HEK293T (cell line): ENCODE measurements around the gene NXNL2.
A peak's percentile ranks its signal among the peaks of the same experiment; 100 is the strongest.

ENCODE experiments used
- CTCF ChIA-PET: fragments of 350-600 bp; formaldehyde crosslinking; extraction: SDS; loops from one replicate; lab custom pipeline; 2021; ENCODE audit warnings: antibody characterized with exemption, inconsistent platforms; lab: Yijun Ruan, JAX
- POLR2A ChIA-PET: fragments of 350-600 bp; formaldehyde crosslinking; extraction: SDS; loops from one replicate; lab custom pipeline; 2020; ENCODE audit warnings: antibody characterized with exemption, inconsistent platforms; lab: Yijun Ruan, JAX
- DNase-seq: peaks from one replicate; pipeline ENCODE4 v3.0.0; 2012; ENCODE audit warnings: mixed read lengths; ENCODE audit errors: extremely low spot score
- ARNT ChIP-seq: fragments of 450-650 bp; IDR thresholded peaks from 2 replicates; pipeline ENCODE4 v1.6.1; 2017; ENCODE audit warnings: mild to moderate bottlenecking
- BHLHE40 ChIP-seq: fragments of 450-650 bp; IDR thresholded peaks from 2 replicates; pipeline ENCODE4 v1.6.1; 2016; ENCODE audit warnings: mild to moderate bottlenecking, moderate library complexity, borderline replicate concordance
- CTBP1 ChIP-seq: fragments of 450-650 bp; IDR thresholded peaks from 2 replicates; pipeline ENCODE4 v1.6.1; 2016; ENCODE audit warnings: borderline replicate concordance
- ELF4 ChIP-seq: fragments of 450-650 bp; IDR thresholded peaks from 2 replicates; pipeline ENCODE4 v1.6.1; 2017; ENCODE audit warnings: antibody characterized with exemption
- FOXA1 ChIP-seq: fragments of 450-650 bp; IDR thresholded peaks from 2 replicates; pipeline ENCODE4 v1.6.1; 2016; ENCODE audit warnings: mild to moderate bottlenecking
- FOXK2 ChIP-seq: fragments of 450-650 bp; IDR thresholded peaks from 2 replicates; pipeline ENCODE4 v1.6.1; 2016; ENCODE audit warnings: mild to moderate bottlenecking
- FOXM1 ChIP-seq: fragments of 450-650 bp; IDR thresholded peaks from 2 replicates; pipeline ENCODE4 v1.6.1; 2017; ENCODE audit warnings: mild to moderate bottlenecking, borderline replicate concordance
- HDGF ChIP-seq: fragments of 450-650 bp; IDR thresholded peaks from 2 replicates; pipeline ENCODE4 v1.6.1; 2017; ENCODE audit warnings: antibody characterized with exemption, borderline replicate concordance
- L3MBTL2 ChIP-seq: fragments of 450-650 bp; conservative IDR thresholded peaks from 2 replicates; pipeline ENCODE4 v1.6.1; 2016; ENCODE audit warnings: mild to moderate bottlenecking
- LEF1 ChIP-seq: fragments of 450-650 bp; IDR thresholded peaks from 2 replicates; pipeline ENCODE4 v1.6.1; 2017; ENCODE audit warnings: mild to moderate bottlenecking, borderline replicate concordance
- NFRKB ChIP-seq: fragments of 450-650 bp; IDR thresholded peaks from 2 replicates; pipeline ENCODE4 v1.6.1; 2016; ENCODE audit warnings: mild to moderate bottlenecking, moderate library complexity
- SP1 ChIP-seq: fragments of 450-650 bp; IDR thresholded peaks from 2 replicates; pipeline ENCODE4 v1.6.1; 2017
- SUZ12 ChIP-seq: fragments of 450-650 bp; IDR thresholded peaks from 2 replicates; pipeline ENCODE4 v1.6.1; 2016; ENCODE audit warnings: mild to moderate bottlenecking
- TARDBP ChIP-seq: fragments of 450-650 bp; IDR thresholded peaks from 2 replicates; pipeline ENCODE4 v1.6.1; 2016
- ZNF384 ChIP-seq: fragments of 450-650 bp; IDR thresholded peaks from 2 replicates; pipeline ENCODE4 v1.6.1; 2016
- TF ChIP-seq, protein P1 (sequence below): fragments of 450-650 bp; IDR thresholded peaks from 2 replicates; pipeline ENCODE4 v1.6.1; 2016

Gene NXNL2

GRCh38 chr9:88571419-88571818 is 36.4 kb downstream of the NXNL2 start:
- DNase-seq, result no peak
- ChIA-PET CTCF (no interaction called here), POLR2A (no interaction called here)
- no peak for TF ChIP-seq NFRKB

DNA sequence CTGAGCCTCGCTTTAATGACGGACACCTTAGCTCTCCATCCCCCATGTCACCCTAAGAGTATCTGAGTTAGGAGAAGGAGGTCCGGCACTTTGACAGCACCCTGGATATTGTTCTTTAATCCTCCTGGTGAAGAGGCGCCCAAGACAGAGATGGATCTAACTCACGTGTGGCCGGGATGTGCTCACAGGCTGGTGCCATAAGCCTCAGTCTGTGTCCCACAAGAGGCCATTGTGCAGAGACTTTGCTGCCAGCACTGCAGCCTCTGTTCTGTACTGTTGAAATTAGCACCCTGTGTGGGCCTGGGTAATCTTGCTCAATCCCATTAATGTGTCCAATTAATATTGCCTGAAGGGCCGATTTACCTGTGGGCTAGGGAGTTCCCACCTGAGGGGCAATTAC is 37.7 kb downstream of the NXNL2 start:
- CTCF ChIA-PET, result no interaction called here
- TF ChIP-seq HDGF (no peak), FOXK2 (no peak), SP1 (no peak), FOXM1 (no peak), CTBP1 (no peak), SUZ12 (no peak), FOXA1 (no peak), ELF4 (no peak), L3MBTL2 (no peak)
- no peak for DNase-seq
- POLR2A ChIA-PET, result no interaction called here

DNA sequence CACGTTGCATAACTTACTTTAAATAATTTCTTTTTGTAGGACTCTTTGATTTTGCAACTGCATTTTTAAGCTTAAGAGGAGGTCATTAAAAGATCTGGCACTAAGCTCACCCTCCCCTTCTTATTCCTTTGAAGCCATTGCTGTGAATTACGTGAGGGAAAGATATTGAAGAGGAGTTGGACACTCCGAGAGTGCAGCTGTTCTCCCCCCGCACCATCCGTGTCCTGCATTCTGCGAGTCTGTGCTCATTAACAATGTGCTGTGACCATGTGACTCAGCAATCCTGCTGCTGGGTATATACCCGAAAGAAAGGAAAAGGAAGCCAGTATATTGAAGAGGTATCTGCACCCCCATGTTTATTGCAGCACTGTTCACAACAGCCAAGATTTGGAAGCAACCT is 40.0 kb downstream of the NXNL2 start:
- TF ChIP-seq ZNF384 (no peak), FOXK2 (no peak)
- DNase-seq, result no peak
- ChIA-PET POLR2A (no interaction called here), CTCF (no interaction called here)

GRCh38 chr9:88577256-88578120 is 42.5 kb downstream of the NXNL2 start:
- CTCF ChIA-PET, result no interaction called here
- DNase-seq, result no peak
- POLR2A ChIA-PET, result no interaction called here
- no peak for TF ChIP-seq FOXK2
- TF ChIP-seq, protein P1, sequence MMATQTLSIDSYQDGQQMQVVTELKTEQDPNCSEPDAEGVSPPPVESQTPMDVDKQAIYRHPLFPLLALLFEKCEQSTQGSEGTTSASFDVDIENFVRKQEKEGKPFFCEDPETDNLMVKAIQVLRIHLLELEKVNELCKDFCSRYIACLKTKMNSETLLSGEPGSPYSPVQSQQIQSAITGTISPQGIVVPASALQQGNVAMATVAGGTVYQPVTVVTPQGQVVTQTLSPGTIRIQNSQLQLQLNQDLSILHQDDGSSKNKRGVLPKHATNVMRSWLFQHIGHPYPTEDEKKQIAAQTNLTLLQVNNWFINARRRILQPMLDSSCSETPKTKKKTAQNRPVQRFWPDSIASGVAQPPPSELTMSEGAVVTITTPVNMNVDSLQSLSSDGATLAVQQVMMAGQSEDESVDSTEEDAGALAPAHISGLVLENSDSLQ, result no peak
- no peak for TF ChIP-seq NFRKB

DNA sequence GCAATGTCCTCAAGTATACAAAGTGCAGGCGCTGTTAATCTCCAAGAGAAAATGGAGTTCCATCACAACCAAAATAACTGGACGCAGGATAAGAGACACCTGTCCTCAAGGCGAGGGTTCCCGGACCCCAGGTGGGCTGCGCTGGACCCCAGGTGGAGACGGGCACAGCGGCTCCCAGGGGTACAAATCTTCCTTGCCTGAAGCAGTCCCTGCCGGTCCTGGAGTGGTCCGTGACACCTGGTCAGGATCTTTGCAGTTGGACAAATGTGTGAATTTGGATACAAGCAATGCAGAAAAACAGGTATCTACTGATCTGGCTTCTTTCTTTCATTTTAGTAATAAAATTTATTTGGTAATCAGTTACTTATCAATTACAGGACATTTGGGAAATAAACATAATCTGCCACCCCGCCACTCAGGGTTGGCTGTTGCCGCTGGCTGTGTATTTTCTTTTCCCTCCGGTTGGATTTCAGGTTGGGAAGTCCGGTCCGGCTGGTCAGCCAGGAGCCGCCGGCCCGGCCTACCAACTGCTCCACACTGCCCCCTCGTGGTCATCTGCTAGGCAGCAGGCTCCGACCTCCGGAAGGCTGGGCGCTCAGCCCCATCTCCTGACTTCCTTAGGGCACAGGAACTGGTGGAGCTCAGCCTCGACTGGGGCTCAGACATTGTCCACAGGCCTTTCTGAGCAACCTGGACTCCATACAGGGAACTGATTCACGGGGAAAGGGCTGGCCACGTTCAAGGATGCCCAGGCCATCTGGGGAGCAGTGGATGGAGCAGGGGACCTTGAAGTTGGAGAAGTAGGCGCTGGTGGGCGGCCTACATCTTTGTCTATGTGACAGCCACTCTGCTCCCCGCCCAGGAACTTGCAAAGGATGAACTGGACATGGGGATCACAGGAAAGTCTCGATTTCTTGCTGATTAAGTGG is 43.4 kb downstream of the NXNL2 start:
- TF ChIP-seq ELF4, result no peak
- TF ChIP-seq HDGF, result no peak
- TF ChIP-seq L3MBTL2, result no peak
- TF ChIP-seq FOXM1, result no peak
- TF ChIP-seq ZNF384, result no peak
- no peak for TF ChIP-seq BHLHE40
- no peak for TF ChIP-seq FOXK2
- no peak for TF ChIP-seq SP1
- TF ChIP-seq SUZ12, result no peak
- TF ChIP-seq ARNT, result no peak
- TF ChIP-seq NFRKB, result no peak
- TF ChIP-seq TARDBP, result no peak
- no peak for TF ChIP-seq CTBP1
- TF ChIP-seq FOXA1, result no peak
- TF ChIP-seq, protein P1, result no peak
- TF ChIP-seq LEF1, result no peak
- ChIA-PET POLR2A (no interaction called here), CTCF (interaction anchor here (0.6 to 1.5 kb wide), 2 partner anchors 19 to 37 kb away, joined by 3 to 4 read pairs; no protein-coding TSS in a partner anchor)
- DNase-seq, result peak; percentile 89

GRCh38 chr9:88579050-88579715 is 44.2 kb downstream of the NXNL2 start:
- POLR2A ChIA-PET, result no interaction called here
- CTCF ChIA-PET, result interaction anchor here (0.6 to 1.5 kb wide), 2 partner anchors 20 to 38 kb away, joined by 3 to 4 read pairs; no protein-coding TSS in a partner anchor
- TF ChIP-seq FOXM1 (no peak), LEF1 (no peak)
- no peak for DNase-seq

DNA sequence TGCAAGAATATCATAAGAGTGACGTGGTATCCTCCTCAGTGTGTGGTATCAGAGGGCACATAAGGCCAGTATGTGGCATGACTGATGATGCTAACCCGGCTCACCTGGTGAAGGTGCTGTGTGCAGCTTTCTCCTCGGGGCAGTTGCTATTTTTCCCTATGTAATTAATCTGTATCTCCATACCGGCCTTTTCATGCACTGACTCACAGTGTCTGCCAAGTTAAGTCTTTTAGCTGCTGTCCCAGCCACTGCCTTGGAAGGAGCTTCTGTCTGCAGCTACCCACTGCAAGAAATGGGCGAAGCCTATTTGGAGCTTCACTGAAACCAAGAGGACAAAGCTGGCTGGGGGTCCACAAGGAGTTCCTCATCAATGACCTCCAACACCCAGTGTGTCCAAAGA is 46.0 kb downstream of the NXNL2 start:
- DNase-seq, result no peak
- ChIA-PET CTCF (no interaction called here), POLR2A (no interaction called here)
- TF ChIP-seq L3MBTL2 (no peak), ELF4 (no peak), ARNT (no peak), SUZ12 (no peak), SP1 (no peak), NFRKB (no peak), FOXA1 (no peak), ZNF384 (no peak), CTBP1 (no peak), FOXM1 (no peak), HDGF (no peak), BHLHE40 (no peak), TARDBP (no peak), LEF1 (no peak), FOXK2 (no peak)
- TF ChIP-seq, protein P1, result no peak
